ENCODE results near the gene MIGA2.
"Not testable (repeated sequence)": the region's sequence is repeated elsewhere in the genome, so short reads cannot be mapped to it uniquely, and the experiment has no call there.

The MIGA2 gene, protein sequence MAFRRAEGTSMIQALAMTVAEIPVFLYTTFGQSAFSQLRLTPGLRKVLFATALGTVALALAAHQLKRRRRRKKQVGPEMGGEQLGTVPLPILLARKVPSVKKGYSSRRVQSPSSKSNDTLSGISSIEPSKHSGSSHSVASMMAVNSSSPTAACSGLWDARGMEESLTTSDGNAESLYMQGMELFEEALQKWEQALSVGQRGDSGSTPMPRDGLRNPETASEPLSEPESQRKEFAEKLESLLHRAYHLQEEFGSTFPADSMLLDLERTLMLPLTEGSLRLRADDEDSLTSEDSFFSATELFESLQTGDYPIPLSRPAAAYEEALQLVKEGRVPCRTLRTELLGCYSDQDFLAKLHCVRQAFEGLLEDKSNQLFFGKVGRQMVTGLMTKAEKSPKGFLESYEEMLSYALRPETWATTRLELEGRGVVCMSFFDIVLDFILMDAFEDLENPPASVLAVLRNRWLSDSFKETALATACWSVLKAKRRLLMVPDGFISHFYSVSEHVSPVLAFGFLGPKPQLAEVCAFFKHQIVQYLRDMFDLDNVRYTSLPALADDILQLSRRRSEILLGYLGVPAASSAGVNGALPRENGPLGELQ

DNA sequence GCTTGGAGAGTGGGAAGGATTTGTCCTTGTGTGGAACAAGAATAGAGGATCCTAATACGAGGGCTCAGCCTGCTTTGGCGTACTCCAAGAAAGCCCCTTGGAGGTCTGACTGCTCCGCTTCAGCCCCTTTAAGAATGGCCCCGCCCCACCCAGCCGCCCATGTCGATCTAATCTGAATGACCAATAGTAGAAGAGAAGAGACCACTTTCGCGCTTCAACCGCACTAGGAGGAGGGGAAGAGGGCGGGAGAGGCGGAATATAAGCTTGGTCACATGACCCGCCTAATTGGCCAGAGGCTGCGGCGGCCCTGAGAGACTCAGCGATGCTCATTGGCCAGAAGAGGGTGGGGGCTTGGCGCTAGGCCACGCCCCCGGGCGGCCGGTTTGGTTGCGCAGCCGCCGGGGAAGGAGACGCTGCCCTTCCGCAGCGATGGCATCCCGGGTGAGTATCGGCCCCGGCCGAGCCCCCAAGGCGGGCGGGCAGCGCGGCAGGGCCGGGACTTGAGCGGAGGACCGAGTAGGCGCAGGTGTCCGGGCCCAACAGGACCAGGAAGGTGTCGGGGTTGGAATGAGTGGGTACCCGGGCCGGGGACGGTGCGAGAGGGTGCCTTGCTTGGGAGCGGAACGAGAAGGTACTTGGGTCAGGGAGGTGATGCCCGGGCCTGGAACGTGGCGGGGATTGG lies at the start of gene MIGA2:
Gene MIGA2, plus strand, starts transcription at position 386 of the 682 bp plus-strand sequence. CDS start 3,969 bp downstream, outside the sequence.
- peak; percentile 89 for DNase-seq

- DNase-seq = no peak
Observed at GRCh38 chr9:128986671-128987070, 49.8 kb upstream of the MIGA2 start.

DNA sequence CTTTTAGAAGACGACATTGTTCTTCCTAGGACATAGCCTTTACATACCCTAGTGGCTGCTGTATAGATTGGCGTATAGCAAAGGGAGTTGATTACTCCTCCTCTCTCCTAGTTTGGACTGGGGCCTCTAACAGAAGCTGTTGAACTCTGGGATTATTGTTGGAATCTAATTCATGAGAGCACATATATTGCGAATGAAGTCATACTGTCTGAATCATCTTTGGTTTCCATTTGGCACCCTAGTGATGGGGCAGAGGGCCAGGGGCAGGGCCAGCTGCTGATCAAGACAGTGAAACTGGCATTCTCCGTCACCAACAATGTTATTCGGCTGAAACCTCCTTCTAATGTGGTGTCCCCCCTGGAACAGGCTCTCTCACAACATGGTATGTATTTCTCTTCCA lies 48.6 kb upstream of the MIGA2 start:
- no peak for DNase-seq

DNA sequence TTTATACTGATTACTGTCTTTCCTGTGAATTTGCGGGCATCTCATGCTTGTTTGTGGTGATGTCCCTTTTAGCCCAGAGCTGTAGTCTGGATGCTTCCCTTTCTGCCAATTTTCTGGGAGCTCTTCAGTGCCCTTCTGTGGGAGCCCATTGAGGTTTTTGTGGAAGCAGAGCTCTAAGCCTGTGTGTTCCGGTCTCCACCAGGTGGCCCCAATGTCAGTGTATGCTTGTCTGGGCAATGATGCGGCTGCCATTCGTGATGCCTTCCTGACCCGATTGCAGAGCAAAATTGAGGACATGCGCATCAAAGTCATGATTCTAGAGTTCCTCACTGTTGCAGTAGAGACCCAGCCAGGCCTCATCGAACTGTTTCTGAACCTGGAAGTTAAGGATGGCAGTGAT lies 43.4 kb upstream of the MIGA2 start:
- DNase-seq = no peak

GRCh38 chr9:128995791-128996190 lies 40.6 kb upstream of the MIGA2 start:
- DNase-seq = no peak

DNA sequence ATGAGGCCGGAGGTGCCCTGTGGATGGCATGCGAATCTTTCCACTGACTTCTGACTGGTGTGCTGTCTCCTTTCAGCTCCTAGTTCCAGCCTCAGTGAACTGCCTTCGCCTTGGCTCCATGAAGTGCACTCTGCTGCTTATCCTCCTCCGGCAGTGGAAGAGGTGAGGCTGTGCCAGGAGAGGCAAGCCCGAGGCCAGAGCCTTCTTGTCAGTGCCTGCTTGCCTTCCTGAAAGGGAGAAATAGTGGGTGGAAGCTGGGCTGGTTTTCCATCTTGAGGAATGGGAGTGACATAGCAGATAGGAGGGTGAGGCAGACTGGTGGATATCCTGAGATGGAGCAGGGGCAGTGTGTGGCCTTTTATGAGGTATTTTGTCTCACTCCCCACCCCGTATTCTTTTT lies 38.0 kb upstream of the MIGA2 start:
- DNase-seq = no peak

GRCh38 chr9:128999581-129000206 lies 36.7 kb upstream of the MIGA2 start:
- no peak for DNase-seq

DNA sequence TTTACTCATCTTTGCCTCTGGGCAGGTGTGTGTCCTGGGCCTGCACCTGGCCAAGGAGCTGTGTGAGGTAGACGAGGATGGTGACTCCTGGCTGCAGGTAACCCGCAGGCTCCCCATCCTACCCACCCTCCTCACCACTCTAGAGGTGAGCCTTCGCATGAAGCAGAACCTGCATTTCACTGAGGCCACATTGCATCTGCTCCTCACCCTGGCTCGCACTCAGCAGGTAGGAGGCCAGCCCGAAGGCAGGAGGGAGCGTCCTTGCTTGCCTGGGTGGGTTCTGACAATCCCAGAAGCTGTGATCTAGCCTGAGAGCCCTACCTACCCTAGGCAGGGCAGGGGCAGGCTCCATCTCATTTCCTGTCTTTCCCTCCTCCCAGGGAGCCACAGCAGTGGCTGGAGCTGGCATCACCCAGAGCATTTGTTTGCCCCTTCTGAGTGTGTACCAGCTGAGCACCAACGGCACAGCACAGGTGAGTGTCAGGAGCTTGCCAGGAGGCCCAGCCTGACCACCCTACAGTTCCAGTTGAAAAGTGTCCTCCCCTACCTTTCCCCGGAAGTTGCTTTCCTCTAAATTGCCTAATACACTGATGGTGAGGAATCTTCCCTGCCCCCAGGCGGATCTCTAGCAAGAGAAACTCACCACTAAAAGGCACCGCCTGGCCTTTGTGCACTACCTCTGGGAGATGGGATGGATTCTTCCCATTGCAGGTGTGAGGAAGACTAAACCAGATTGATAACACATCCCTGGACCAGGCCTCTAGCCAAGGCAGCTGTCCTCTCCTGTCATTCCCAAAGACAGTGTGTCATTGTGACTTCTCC lies 34.7 kb upstream of the MIGA2 start:
- DNase-seq = no peak

DNA sequence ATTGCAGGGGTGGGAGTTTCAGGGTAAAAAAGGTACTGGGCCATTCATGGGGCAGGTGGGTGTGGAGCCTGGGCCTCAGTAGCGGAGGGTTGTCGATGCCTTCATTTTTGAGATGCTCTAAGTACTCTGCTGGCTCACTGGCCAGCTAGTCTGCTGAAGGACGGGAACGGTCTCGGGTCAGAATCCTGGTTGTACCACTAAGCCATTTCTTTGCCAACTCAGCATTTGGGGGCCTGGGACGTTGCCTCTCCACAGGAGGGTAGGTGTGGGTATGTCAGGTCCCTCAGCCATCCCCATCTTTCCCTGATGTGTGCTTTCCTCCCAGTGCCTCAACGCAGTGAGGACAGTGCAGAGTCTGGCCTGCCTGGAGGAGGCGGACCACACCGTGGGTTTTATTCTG lies 33.4 kb upstream of the MIGA2 start:
- DNase-seq = no peak

DNA sequence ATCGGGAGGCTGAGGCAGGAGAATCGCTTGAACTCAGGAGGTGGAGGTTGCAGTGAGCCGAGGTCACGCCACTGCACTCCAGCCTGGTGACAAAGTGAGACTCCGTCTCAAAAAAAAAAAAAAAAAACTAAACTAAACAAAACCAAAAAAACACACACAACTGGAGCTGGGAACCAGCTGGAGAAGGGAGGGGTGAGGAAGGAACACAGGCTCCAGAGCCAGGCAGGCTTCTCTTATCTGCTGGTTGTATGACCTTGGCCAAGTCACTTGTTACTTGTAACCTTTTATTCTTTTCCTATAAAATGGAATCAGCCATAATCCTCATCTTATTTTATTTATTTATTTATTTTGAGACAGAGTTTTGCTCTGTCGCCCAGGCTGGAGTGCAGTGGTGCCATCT lies 32.3 kb upstream of the MIGA2 start:
- DNase-seq = not testable (repeated sequence)

- DNase-seq = no peak
Observed at GRCh38 chr9:129005336-129005997, 31.0 kb upstream of the MIGA2 start.

- DNase-seq = peak; percentile 46
Observed at GRCh38 chr9:129006328-129007034, 29.9 kb upstream of the MIGA2 start.

- no peak for DNase-seq
Observed at GRCh38 chr9:129007035-129007765, 29.2 kb upstream of the MIGA2 start.

DNA sequence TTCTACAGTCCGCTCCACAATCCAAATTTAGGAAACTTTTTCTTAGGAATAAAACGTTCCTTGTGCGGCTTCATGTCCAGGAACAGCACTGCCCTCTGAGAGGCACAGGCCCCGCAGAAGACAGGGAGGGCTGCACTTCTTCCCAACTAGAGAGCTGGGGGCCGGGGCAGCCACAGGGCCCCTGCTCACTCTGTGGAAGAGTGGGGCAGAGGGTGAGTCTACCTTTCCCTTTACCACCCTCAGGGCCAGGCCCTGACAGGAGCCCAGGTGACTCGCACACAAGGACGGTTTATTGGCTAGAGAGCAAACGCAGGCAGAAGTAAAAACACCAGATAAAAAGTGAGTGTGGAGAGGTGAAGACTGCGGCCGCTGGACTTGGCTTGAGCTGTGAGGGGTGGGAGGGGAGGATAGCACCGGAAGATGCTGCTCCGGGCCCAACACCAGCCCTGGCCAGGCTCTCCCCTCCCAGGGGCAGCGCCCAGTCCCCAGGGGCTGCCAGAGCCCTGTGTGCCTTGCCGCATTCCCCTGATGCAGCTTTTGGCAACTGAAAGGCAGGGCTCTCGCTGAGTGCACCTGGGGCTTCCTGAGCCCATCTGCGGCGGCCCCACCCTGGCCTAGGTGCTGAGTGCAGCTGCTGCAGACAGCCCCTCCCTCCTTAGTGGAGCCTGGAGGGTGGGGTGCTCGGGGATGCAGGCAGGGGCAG lies 28.5 kb upstream of the MIGA2 start:
- no peak for DNase-seq

DNA sequence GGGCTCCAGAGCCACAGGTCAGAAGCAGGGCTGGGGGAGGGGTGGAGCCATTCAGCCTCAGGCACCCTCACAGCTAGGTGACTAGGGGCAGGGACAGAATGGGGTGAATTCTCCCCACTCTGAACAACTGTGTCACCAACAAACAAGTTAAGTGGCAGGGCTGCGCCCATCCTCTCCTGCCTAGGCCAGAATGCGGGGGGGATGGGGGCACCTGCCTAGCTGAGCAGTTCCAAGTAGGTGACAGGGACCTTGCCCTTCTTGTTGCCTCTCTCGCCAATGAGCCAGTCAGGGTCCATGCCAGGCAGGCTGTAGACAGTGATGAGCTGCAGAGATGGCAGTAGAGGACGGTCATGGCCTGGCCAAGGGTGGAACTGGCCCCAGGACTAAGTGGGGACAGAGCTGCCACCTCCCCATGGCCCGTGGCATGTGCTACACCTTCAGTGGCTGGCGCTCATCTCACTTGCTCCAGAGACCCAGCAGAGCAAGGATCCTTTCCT lies 27.9 kb upstream of the MIGA2 start:
- DNase-seq = no peak

- DNase-seq = no peak
Observed at GRCh38 chr9:129008986-129009583, 27.3 kb upstream of the MIGA2 start.

DNA sequence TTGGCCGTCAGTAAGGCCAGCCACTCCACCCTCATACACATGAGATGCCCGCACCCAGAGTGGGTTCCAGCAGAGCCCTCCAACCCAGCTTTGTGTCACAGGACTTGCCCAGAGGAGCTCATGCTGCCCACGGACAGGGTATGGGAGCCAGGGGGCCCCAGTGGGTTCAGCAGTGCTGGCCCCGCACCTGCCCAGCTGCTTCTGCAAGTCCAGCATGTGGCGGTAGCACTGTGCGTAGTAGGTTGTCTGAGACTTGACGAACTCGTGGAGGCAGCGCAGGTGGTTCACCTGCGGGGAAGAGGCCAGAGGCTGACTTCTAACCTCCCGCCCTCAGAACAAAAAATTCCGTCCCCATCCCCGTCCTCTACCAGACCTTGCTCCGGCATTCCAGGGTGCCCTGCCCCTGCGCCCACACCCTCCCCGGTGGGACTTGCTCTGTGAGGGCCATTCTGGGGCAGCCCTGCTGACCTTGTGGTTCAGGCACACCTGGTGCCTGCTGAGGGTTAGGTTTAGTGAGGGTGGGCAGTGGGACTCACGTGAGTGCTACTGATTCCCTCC lies 26.8 kb upstream of the MIGA2 start:
- DNase-seq = no peak

DNA sequence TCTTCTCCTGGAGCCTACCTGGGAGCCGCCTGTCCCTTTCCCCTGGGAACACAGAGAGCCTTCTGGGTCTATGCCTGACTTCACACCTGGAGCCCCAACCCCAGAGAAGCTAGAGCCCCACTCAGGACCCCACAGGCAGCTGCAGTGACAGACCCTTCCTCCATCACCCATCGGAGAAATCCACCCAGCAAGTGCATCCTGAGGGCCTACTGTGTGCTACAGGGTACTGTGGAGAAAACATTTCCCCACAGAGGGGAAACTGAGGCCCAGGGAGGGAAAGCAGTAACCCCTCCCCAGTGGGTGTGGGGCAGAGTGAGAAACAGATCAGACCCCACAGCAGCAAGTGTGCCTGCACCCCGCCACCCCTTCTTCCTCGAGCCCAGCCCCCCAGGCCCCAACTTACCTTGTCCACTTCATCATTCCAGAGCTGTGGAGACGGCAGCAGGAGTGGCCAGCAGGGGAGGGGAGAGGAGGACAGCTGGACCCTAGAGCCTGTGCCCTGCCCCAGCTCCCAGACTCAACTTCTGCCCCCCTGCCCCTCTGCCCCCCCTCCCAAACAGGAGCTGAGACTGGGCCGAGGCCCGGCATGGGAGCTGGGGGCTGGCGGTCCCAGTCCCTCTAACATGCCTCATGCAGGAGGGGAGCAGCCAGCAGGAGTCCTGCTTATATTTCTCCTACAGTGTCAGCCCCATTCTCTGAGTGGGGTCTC lies 26.0 kb upstream of the MIGA2 start:
- no peak for DNase-seq

All from stimulated activated CD4-positive, alpha-beta T cell treated with anti-CD3 and anti-CD28 coated beads, Interleukin-4, amount 100 ng/mL, for 1 hour (primary cell).